GF-D8 (cell line): ENCODE data around the gene JMJD7.

Experiments
- DNase-seq: peaks from one replicate; lab custom pipeline; 2025; lab: John Stamatoyannopoulos, UW

JMJD7 gene

GRCh38 chr15:41883484-41883825 lies 55.6 kb downstream of the JMJD7 start:
- no peak for DNase-seq

- no peak for DNase-seq
Observed at GRCh38 chr15:41884458-41884857, 56.6 kb downstream of the JMJD7 start.

- no peak for DNase-seq
Observed at GRCh38 chr15:41885321-41885720, 57.4 kb downstream of the JMJD7 start.

- DNase-seq, result no peak
Observed at GRCh38 chr15:41885841-41886240, 57.9 kb downstream of the JMJD7 start.

GRCh38 chr15:41886741-41887140 lies 58.8 kb downstream of the JMJD7 start:
- no peak for DNase-seq

- no peak for DNase-seq
Observed at GRCh38 chr15:41887161-41887560, 59.3 kb downstream of the JMJD7 start.
